Stimulated activated CD4-positive, alpha-beta T cell treated with anti-CD3 and anti-CD28 coated beads, TNF-alpha, amount 100 ng/mL, for 1 hour (primary cell): ENCODE results near the gene CCT4.
"Not testable (repeated sequence)": the region's sequence is repeated elsewhere in the genome, so short reads cannot be mapped to it uniquely, and the experiment has no call there.

ENCODE experiments used
- DNase-seq, 3 donors: peaks; one replicate each; pipeline ENCODE4 v3.0.0-alpha.2; 2020; ENCODE audit warnings: low read depth in 3 of 3, low spot score in 1 of 3

Gene CCT4

GRCh38 chr2:61882850-61883249 lies 5.6 kb downstream of the CCT4 start:
- DNase-seq, result no peak

GRCh38 chr2:61879351-61879750 lies 9.1 kb downstream of the CCT4 start:
- DNase-seq, result not testable (repeated sequence)

- no peak for DNase-seq
These were observed 9.7 kb downstream of the CCT4 start for GRCh38 chr2:61878761-61879160.

DNA sequence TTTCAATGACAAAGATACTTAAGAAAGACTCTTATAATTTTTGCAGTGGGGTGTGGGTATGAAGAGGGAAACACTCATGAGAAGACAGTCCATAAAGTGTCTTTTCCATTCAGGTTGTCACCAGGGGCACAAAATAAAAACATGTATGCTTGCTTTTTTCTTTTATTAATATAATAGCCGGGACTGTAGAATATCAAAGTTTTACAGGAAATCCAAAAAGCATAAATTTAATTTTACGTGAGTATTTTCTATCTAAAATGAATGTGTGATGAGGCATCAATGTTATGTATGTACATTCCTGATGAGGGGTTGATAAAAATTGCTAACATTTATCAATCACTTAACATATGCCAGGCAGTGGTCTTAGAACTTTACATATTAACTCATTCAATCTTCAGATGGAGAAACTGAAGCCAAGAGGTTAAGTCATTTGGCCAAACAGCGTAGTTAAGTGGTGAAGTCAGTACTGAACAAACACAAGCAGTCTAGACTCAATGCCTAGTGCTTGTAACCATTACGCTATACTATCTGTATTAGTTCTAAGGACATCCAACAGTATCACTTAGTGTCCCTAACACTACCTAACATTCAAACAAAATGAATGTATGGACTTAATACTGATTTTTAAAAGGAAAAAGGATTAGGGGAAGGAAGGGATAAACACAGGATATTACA lies 10.7 kb downstream of the CCT4 start:
- DNase-seq, result no peak

- DNase-seq, result no peak
These were observed 12.1 kb downstream of the CCT4 start for GRCh38 chr2:61876400-61876799.

GRCh38 chr2:61866482-61867089 lies 21.9 kb downstream of the CCT4 start:
- DNase-seq, result not testable (repeated sequence)

GRCh38 chr2:61862085-61862484 lies 26.4 kb downstream of the CCT4 start:
- no peak for DNase-seq

DNA sequence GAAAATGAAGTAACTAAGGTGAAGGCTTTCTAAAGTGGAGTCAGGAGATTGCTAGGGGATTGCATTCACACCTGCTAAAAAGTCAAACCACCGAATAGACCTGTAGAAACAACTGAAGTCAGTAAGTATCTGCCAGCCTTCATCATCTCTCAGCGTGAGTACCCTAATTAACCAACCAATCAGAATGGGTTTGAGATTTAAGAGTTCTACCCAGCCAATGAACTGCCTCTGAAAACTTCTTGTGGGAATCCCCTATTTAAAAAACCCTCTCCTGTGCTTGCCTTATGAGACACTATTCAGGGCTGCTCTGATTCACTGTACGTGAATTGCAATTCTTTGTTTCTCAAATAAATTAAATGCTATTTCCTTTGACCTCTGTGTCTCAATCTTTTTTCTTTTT lies 31.2 kb downstream of the CCT4 start:
- no peak for DNase-seq

- DNase-seq, result no peak
These were observed 33.2 kb downstream of the CCT4 start for GRCh38 chr2:61855318-61855613.

- peak; percentile 5 to 78 (median 76) for DNase-seq
These were observed 33.7 kb downstream of the CCT4 start for GRCh38 chr2:61854564-61855317.

- peak; percentile 12 to 65 (median 35) for DNase-seq
These were observed 34.5 kb downstream of the CCT4 start, which contains the start of gene FAM161A for GRCh38 chr2:61853847-61854563. TSS of gene FAM161A (minus strand) at chr2:61854060. CDS start at chr2:61854041, 19 bp downstream.

DNA sequence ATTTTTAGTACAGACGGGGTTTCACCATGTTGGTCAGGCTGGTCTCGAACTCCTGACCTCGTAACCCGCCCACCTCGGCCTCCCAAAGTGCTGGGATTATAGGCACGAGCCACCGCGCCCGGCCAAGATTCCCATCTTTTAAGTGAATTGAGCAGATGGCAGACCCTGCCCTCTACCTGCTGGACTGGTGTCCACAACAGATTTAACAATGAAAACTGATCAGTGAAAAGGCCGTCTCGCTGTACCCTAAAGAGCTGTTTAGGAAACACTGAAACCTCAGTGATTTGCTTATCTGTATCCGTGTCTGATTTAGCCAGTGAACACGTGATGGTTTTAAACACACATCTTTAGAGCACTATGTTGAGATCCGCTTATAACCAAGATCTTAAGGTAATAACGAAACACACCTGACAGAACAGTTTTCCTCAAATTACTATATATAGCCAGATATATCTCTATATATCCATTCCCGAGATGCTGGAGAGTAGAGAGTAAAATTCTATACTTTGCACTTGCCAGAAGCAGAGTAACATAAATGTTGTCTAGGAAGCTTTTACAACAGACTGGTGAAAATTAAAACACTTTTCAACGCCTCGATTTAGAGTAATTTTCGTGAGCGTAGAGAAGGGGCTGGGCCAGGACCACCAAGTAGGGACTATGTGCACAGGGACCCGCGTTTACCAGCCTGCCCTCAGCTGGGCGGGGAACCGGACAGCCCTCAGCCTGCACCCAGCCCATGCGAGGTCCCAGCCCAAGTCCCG lies 35.2 kb downstream of the CCT4 start:
- no peak for DNase-seq

DNA sequence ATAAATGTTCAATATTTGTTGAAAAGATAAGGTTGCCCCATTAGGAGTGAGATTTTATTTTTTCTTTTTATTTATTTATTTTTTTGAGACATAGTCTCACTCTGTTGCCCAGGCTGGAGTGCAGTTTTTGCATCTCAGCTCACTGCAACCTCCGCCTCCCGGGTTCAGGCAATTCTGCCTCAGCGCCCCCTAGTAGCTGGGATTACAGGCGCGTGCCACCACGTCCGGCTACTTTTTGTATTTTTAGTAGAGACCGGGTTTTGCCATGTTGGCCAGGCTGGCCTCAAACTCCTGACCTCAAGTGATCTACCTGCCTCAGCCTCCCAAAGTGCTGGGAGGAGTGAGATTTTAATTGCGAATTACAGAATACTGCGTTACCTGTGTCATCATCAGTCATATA lies 37.2 kb downstream of the CCT4 start:
- DNase-seq, result not testable (repeated sequence)

- no peak for DNase-seq
These were observed 43.1 kb downstream of the CCT4 start for GRCh38 chr2:61845320-61845719.

DNA sequence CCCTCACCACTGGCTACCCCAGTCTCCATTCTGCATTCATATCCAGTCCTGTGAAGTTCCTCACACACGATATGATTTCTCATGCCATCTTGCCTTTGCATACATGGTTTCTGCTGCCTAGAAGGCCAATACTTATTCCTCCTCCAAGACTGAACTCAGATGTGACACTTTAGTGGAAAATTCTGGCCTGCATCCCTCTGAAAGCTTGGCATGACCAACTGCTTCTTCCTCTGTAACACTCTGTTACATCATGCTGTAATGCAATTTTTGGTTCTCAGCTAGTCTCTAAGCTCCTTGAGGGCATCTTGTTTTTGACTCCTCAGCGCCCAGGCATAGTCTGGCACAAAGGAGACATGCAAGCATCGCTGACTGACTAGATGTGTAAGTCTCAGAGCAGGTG lies 47.2 kb downstream of the CCT4 start:
- no peak for DNase-seq

- DNase-seq, result no peak
These were observed 53.6 kb downstream of the CCT4 start for GRCh38 chr2:61834893-61835292.

- DNase-seq, result no peak
These were observed 54.5 kb downstream of the CCT4 start for GRCh38 chr2:61833971-61834370.

DNA sequence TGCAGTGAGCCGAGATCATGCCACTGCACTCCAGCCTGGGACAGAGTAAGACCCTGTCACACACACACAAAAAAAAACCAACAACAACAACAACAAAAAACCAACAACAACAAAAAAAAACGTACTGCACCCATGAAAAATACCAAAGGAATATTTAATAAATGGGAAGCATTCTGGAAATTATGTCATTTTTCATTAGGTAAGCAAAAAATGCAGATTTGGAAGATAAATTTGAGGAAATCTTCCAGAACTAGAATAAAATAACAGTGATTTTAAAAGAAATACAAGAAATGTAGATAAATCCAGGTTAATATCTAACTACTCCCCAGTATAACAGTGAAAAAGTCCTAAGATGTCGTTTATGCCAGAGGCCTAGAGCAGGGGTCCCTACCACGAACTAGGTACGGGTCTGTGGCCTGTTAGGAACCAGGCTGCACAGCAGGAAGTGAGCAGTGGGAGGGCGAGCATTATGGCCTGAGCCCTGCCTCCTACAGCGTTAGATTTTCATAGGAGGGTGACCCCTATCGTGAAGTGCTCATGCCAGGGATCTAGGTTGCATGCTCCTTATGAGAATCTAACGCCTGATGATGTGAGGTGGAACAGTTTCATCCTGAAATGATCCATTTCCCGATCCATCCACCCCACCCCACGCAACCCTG lies 56.1 kb downstream of the CCT4 start:
- DNase-seq, result no peak

GRCh38 chr2:61822255-61822654 lies 66.2 kb downstream of the CCT4 start:
- no peak for DNase-seq
